Fibroblast of lung (primary cell): ENCODE data around the gene GRIN2D. TPM values are rescaled to one million over a fixed set of nuclear protein-coding genes. Genes with fewer than 3 reads are reported as not detected.

Experiments
- DNase-seq, 2 donors: peaks; one replicate each; pipeline versions ENCODE4 v3.0.0 to v3.0.0-alpha.2; 2010; ENCODE audit warnings: low read depth in 2 of 2
- H2AFZ ChIP-seq: 2 replicates; pipeline ENCODE4 v1.5.1; 2012; ENCODE audit warnings: low read length, control low read depth, inconsistent platforms
- H3K27ac ChIP-seq: 2 replicates; pipeline ENCODE4 v1.5.1; 2011; ENCODE audit warnings: low read length, control low read depth; ENCODE audit not compliant: insufficient read depth
- H3K27me3 ChIP-seq: 2 replicates; pipeline ENCODE4 v1.5.1; 2011; ENCODE audit warnings: mild to moderate bottlenecking, low read length; ENCODE audit not compliant: control insufficient read depth, insufficient read depth
- H3K36me3 ChIP-seq: 2 replicates; pipeline ENCODE4 v1.5.1; 2011; ENCODE audit warnings: low read length; ENCODE audit not compliant: control insufficient read depth, insufficient read depth
- H3K4me1 ChIP-seq: 2 replicates; pipeline ENCODE4 v1.5.1; 2011; ENCODE audit warnings: low read length; ENCODE audit not compliant: control insufficient read depth, insufficient read depth; ENCODE audit errors: extremely low read depth
- H3K4me2 ChIP-seq: 2 replicates; pipeline ENCODE4 v1.5.1; 2011; ENCODE audit warnings: low read length, control low read depth; ENCODE audit not compliant: insufficient read depth; ENCODE audit errors: extremely low read depth
- H3K4me3 ChIP-seq, 4 experiments: fragments of 200-600 bp in 1 of 4; sonication (generic) in 1 of 4; replicated peaks in 1 of 4; 2 replicates each; pipeline ENCODE4 v1.5.1; 2011 to 2016; ENCODE audit warnings: low read length in 4 of 4, low read depth in 3 of 4, mild to moderate bottlenecking in 3 of 4, control low read depth in 2 of 4, inconsistent platforms in 1 of 4, mixed read lengths in 1 of 4; ENCODE audit not compliant: insufficient read depth in 1 of 4; ENCODE audit errors: control extremely low read depth in 1 of 4
- H3K79me2 ChIP-seq: 2 replicates; pipeline ENCODE4 v1.5.1; 2012; ENCODE audit warnings: mild to moderate bottlenecking, low read length, inconsistent platforms; ENCODE audit not compliant: control insufficient read depth, insufficient read depth
- H3K9ac ChIP-seq: 2 replicates; pipeline ENCODE4 v1.5.1; 2011; ENCODE audit warnings: mild to moderate bottlenecking, low read length, control low read depth; ENCODE audit not compliant: insufficient read depth
- H3K9me3 ChIP-seq: 2 replicates; pipeline ENCODE4 v1.5.1; 2012; ENCODE audit warnings: low read depth, low read length; ENCODE audit not compliant: control insufficient read depth, insufficient read depth
- H4K20me1 ChIP-seq: 2 replicates; pipeline ENCODE4 v1.5.1; 2011; ENCODE audit warnings: low read length; ENCODE audit not compliant: control insufficient read depth, insufficient read depth; ENCODE audit errors: extremely low read depth
- EZH2 ChIP-seq: IDR thresholded peaks from 2 replicates; pipeline ENCODE4 v1.5.1; 2012; ENCODE audit warnings: low read length, control low read depth, mild to moderate bottlenecking; ENCODE audit errors: missing control alignments
- polyA plus RNA-seq, 2 donors: library from polyadenylated mRNA; depleted of rRNA in 1 of 2; stranded (reverse) in 1 of 2; unstranded in 1 of 2; fragments of >200 nt; gene quantifications; 2 replicates each; pipeline ENCODE4 v1.2.1, GENCODE V29; 2011 to 2012; ENCODE audit warnings: missing spikeins in 1 of 2
- total RNA-seq: library from RNA; depleted of rRNA; stranded (reverse); fragments of >200 nt; gene quantifications from 2 replicates; pipeline ENCODE4 v1.2.1, GENCODE V29; 2014
- TF ChIP-seq, protein P1 (sequence below), 2 donors: IDR thresholded peaks in 1 of 2; conservative IDR thresholded peaks in 1 of 2; 1 replicate in 1 of 2; 2 replicates in 1 of 2; pipeline ENCODE4 v1.5.1; 2011 to 2012; ENCODE audit warnings: low read length in 2 of 2, control low read depth in 1 of 2, inconsistent platforms in 1 of 2, low read depth in 1 of 2, mild to moderate bottlenecking in 1 of 2

GRIN2D gene
- total and polyA plus RNA-seq, 2 donors (not counting 1 experiment from before 2014, with no cell fraction given) = under 0.01 to 0.08 TPM

DNA sequence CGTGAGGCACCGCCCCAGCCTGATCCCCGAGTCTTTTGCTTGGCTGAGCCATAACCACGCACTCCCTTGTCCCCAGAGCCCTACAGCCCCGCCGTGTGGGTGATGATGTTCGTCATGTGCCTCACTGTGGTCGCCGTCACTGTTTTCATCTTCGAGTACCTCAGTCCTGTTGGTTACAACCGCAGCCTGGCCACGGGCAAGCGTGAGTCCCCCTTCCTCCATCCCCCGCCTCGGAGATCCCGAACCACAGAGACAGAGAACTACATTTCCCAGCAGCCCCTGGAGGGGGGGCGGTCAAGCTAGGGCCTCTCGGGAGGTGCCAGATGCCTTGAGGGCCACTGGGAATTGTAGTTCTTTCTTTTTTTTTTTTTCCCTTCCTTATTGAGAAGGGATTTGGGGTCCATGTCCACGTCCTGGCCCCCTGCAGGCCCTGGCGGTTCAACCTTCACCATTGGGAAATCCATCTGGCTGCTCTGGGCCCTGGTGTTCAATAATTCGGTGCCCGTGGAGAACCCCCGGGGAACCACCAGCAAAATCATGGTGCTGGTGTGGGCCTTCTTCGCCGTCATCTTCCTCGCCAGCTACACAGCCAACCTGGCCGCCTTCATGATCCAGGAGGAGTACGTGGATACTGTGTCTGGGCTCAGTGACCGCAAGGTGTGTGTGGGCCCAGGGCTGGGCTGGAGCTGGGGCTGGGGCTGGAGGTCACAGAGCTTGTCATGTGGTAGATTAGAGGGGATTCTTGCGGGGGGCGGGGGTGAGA, 25.9 kb downstream of the GRIN2D start:
- TF ChIP-seq EZH2 = no peak
- TF ChIP-seq, protein P1, sequence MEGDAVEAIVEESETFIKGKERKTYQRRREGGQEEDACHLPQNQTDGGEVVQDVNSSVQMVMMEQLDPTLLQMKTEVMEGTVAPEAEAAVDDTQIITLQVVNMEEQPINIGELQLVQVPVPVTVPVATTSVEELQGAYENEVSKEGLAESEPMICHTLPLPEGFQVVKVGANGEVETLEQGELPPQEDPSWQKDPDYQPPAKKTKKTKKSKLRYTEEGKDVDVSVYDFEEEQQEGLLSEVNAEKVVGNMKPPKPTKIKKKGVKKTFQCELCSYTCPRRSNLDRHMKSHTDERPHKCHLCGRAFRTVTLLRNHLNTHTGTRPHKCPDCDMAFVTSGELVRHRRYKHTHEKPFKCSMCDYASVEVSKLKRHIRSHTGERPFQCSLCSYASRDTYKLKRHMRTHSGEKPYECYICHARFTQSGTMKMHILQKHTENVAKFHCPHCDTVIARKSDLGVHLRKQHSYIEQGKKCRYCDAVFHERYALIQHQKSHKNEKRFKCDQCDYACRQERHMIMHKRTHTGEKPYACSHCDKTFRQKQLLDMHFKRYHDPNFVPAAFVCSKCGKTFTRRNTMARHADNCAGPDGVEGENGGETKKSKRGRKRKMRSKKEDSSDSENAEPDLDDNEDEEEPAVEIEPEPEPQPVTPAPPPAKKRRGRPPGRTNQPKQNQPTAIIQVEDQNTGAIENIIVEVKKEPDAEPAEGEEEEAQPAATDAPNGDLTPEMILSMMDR (conservative IDR thresholded peaks at IDR 0.05 in 1 of 2, IDR thresholded peaks at IDR 0.05 in 1 of 2; ENCODE audit: low read depth in 1 of 2, low read length in 2 of 2) = no peak
- Histone ChIP-seq H3K9me3 (no peaks in the 10 kb centered on the region), H2AFZ (no peak overlapping the region), H3K27me3 (no peaks in the 10 kb centered on the region), H3K4me3 (no peak overlapping the region), H3K9ac (no peak overlapping the region), H3K4me2 (no peak overlapping the region), H3K36me3 (no peaks in the 10 kb centered on the region), H3K79me2 (no peaks in the 10 kb centered on the region), H3K4me1 (peaks cover under 1% of the 10 kb centered on the region), H3K27ac (no peak overlapping the region), H4K20me1 (no peaks in the 10 kb centered on the region)
- DNase-seq = peak; percentile 42 to 51

DNA sequence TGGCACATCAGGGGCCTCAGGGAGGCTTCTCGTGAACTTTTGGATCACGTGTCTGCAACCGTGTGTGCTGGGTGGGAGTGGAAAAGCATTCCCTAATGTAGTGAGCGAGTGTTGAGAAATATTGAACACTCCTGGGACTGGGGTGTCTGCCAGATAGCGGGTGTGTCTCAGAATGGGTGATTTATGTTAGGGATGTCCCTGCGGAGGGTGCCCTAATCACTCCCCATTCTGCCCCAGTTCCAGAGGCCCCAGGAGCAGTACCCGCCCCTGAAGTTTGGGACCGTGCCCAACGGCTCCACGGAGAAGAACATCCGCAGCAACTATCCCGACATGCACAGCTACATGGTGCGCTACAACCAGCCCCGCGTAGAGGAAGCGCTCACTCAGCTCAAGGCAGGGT, 28.1 kb downstream of the GRIN2D start:
- H3K9me3 ChIP-seq = no peaks in the 10 kb centered on the region
- no peak overlapping the region for H3K4me2 ChIP-seq
- no peaks in the 10 kb centered on the region for H4K20me1 ChIP-seq
- TF ChIP-seq EZH2 = no peak
- TF ChIP-seq, protein P1 (conservative IDR thresholded peaks at IDR 0.05 in 1 of 2, IDR thresholded peaks at IDR 0.05 in 1 of 2; ENCODE audit: low read depth in 1 of 2, low read length in 2 of 2) = no peak
- no peaks in the 10 kb centered on the region for H3K4me1 ChIP-seq
- H2AFZ ChIP-seq = no peak overlapping the region
- no peak overlapping the region for H3K4me3 ChIP-seq
- H3K27me3 ChIP-seq = no peaks in the 10 kb centered on the region
- no peaks in the 10 kb centered on the region for H3K36me3 ChIP-seq
- no peak for DNase-seq
- H3K79me2 ChIP-seq = no peaks in the 10 kb centered on the region
- no peak overlapping the region for H3K27ac ChIP-seq
- H3K9ac ChIP-seq = no peak overlapping the region

DNA sequence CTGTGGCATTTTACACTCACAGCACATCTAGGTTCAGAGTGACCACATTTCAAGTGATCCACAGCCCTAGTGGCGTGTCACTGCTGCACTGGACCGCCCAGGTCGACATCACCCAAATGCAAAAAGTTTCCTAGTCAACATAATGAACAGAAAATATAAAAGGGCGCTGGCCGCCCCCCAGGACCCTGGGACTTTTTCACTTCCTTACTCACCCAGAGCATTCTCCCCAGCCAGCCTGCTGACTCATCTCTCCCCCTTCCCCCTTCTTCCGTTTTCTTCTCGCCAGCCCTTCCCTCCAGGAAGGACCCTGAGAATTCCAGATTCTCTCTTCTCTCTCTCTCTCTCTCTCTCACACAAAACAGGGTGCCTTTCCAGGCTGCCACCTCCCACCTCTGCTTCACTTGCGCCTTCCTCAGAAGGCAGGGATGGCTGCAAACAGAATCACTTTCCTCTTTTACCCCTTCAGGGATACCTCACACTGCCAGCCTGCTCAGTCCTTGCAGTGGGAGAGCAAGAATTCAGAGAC, 31.3 kb downstream of the GRIN2D start:
- no peaks in the 10 kb centered on the region for H3K4me1 ChIP-seq
- no peaks in the 10 kb centered on the region for H3K36me3 ChIP-seq
- H3K4me2 ChIP-seq = peak overlapping the region; percentile 82
- H3K9me3 ChIP-seq = no peaks in the 10 kb centered on the region
- no peaks in the 10 kb centered on the region for H3K27me3 ChIP-seq
- peak overlapping the region; percentile 2 for H3K9ac ChIP-seq
- DNase-seq = peak; percentile 39 to 80
- TF ChIP-seq, protein P1 (conservative IDR thresholded peaks at IDR 0.05 in 1 of 2, IDR thresholded peaks at IDR 0.05 in 1 of 2; ENCODE audit: low read depth in 1 of 2, low read length in 2 of 2) = no peak
- no peak for TF ChIP-seq EZH2
- no peaks in the 10 kb centered on the region for H3K79me2 ChIP-seq
- peak overlapping the region; percentile 59 for H3K27ac ChIP-seq
- peak overlapping the region; percentile 90 for H2AFZ ChIP-seq
- no peak overlapping the region for H3K4me3 ChIP-seq
- H4K20me1 ChIP-seq = no peaks in the 10 kb centered on the region
